Uterus (tissue), 2 donors: ENCODE data around the gene FERD3L.

Experiments
- CTCF ChIP-seq, 4 experiments: fragments of 200-600 bp in 2 of 4; fragments of 450-650 bp in 2 of 4; sonication (generic) in 2 of 4; IDR thresholded peaks; one replicate each; pipeline ENCODE4 v1.5.1; 2016 to 2019; ENCODE audit warnings: antibody characterized with exemption in 4 of 4, mild to moderate bottlenecking in 2 of 4, moderate library complexity in 1 of 4
- POLR2A ChIP-seq, 2 donors: fragments of 450-650 bp; IDR thresholded peaks; one replicate each; pipeline ENCODE4 v1.6.1; 2016; ENCODE audit warnings: antibody characterized with exemption in 2 of 2, mild to moderate bottlenecking in 1 of 2, moderate library complexity in 1 of 2

GRCh38 chr7:19117091-19117869, 27.9 kb downstream of the FERD3L start, which contains the start of gene TWIST1:
- peak in 1 of 2 donors; percentile 43 for TF ChIP-seq POLR2A (IDR thresholded peaks at IDR 0.05)
- no peak for TF ChIP-seq CTCF (IDR thresholded peaks at IDR 0.05)
